ENCODE data around the gene CEBPG. TPM values are rescaled to one million over a fixed set of nuclear protein-coding genes. Genes with fewer than 3 reads are reported as not detected.

CEBPG gene
- total RNA-seq, 4 donors from 2014 or later = 22.4 to 66.7 (median 46.9) TPM

- Histone ChIP-seq H3K27me3 (peaks cover 2% of the 10 kb centered on the region), H3K4me3 (no peak overlapping the region), H3K9me3 (no peaks in the 10 kb centered on the region), H3K36me3 (no peaks in the 10 kb centered on the region), H3K4me1 (peaks cover 0 to 7% (median 0%) of the 10 kb centered on the region in 4 donors), H3K27ac (no peak overlapping the region)
- intact Hi-C loops (cut with DNase I; ENCODE audit: low total_unique reads) = no loop called here
- WGBS, 2 donors (ENCODE audit: low coverage in 1 of 2) = 72% methylated on average over 4 of the region's 4 CpGs; no CpG with 5 or more reads in 1 of the 2 donors
- TF ChIP-seq EP300 (IDR thresholded peaks at IDR 0.05; ENCODE audit: low read depth) (no peak), POLR2A (IDR thresholded peaks at IDR 0.05) (no peak), POLR2AphosphoS5 (IDR thresholded peaks at IDR 0.05) (no peak)
- TF ChIP-seq, protein P1, sequence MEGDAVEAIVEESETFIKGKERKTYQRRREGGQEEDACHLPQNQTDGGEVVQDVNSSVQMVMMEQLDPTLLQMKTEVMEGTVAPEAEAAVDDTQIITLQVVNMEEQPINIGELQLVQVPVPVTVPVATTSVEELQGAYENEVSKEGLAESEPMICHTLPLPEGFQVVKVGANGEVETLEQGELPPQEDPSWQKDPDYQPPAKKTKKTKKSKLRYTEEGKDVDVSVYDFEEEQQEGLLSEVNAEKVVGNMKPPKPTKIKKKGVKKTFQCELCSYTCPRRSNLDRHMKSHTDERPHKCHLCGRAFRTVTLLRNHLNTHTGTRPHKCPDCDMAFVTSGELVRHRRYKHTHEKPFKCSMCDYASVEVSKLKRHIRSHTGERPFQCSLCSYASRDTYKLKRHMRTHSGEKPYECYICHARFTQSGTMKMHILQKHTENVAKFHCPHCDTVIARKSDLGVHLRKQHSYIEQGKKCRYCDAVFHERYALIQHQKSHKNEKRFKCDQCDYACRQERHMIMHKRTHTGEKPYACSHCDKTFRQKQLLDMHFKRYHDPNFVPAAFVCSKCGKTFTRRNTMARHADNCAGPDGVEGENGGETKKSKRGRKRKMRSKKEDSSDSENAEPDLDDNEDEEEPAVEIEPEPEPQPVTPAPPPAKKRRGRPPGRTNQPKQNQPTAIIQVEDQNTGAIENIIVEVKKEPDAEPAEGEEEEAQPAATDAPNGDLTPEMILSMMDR (IDR thresholded peaks at IDR 0.05) = no peak
- DNase-seq = no peak
- in situ Hi-C loops (cut with MboI; ENCODE audit: low pct_ligation_motif_present in 1 of 4, low pct_unique_long_range_greater_than_20kb in 1 of 4, low sequenced_read_pairs in 3 of 4) = no loop called here
Observed at GRCh38 chr19:33329736-33330135, 43.8 kb upstream of the CEBPG start.

DNA sequence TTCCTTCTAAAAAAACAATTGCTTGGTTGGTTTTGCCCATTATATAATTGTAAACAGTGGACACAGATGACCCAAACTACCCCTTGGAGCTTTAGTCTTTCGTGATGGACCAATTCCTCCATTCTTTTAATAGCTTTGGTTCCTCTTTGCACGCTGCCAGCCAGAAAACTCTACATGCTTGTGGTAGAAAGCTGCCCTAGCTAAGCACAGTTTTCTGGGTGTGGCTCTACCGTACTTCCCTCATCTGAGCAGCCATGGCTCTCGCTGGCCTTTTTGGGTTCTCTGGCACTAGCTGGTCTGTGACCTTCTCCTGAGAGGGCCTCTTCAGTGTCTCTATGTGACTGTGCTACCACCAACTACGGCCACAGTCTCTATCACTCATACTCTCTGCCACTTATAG is 41.3 kb upstream of the CEBPG start:
- TF ChIP-seq POLR2A (IDR thresholded peaks at IDR 0.05) = no peak
- TF ChIP-seq, protein P1 (IDR thresholded peaks at IDR 0.05) = no peak
- TF ChIP-seq POLR2AphosphoS5 (IDR thresholded peaks at IDR 0.05) = no peak
- TF ChIP-seq EP300 (IDR thresholded peaks at IDR 0.05; ENCODE audit: low read depth) = no peak
- no peaks in the 10 kb centered on the region for H3K9me3 ChIP-seq
- no peaks in the 10 kb centered on the region for H3K36me3 ChIP-seq
- 68 to 100% methylated on average over 2 to 5 of the region's 5 CpGs for WGBS, 2 donors (ENCODE audit: low coverage in 1 of 2)
- no peak overlapping the region for H3K27ac ChIP-seq
- DNase-seq = no peak
- no peaks in the 10 kb centered on the region for H3K4me1 ChIP-seq
- intact Hi-C loops (cut with DNase I; ENCODE audit: low total_unique reads) = no loop called here
- peaks cover 2% of the 10 kb centered on the region for H3K27me3 ChIP-seq
- in situ Hi-C loops (cut with MboI; ENCODE audit: low pct_ligation_motif_present in 1 of 4, low pct_unique_long_range_greater_than_20kb in 1 of 4, low sequenced_read_pairs in 3 of 4) = no loop called here
- H3K4me3 ChIP-seq = no peak overlapping the region

DNA sequence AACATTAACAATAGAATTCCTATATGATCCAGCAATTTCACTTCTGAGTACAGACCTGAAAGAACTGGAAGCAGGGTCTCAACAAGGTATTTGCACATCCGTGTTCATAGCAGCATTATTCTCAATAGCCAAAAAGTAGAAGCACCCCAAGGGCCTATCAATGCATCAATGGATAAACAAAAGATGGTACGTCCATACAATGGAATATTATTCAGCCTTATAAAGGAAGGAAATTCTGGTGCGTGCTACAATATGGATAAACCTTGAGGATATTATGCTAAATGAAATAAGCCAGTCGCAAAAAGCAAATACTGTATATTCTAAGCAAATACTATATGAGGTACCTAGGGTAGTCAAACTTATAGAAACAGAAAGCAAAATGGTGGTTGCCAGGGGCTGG is 40.4 kb upstream of the CEBPG start:
- no peak for DNase-seq
- in situ Hi-C loops (cut with MboI; ENCODE audit: low pct_ligation_motif_present in 1 of 4, low pct_unique_long_range_greater_than_20kb in 1 of 4, low sequenced_read_pairs in 3 of 4) (no loop called here), intact Hi-C loops (cut with DNase I; ENCODE audit: low total_unique reads) (no loop called here)
- Histone ChIP-seq H3K4me3 (no peak overlapping the region), H3K27ac (no peak overlapping the region), H3K27me3 (peaks cover 2% of the 10 kb centered on the region), H3K36me3 (no peaks in the 10 kb centered on the region), H3K4me1 (no peaks in the 10 kb centered on the region), H3K9me3 (no peaks in the 10 kb centered on the region)
- no peak for TF ChIP-seq EP300 (IDR thresholded peaks at IDR 0.05; ENCODE audit: low read depth)
- TF ChIP-seq, protein P1 (IDR thresholded peaks at IDR 0.05) = no peak
- no peak for TF ChIP-seq POLR2A (IDR thresholded peaks at IDR 0.05)
- TF ChIP-seq POLR2AphosphoS5 (IDR thresholded peaks at IDR 0.05) = no peak
- WGBS, 2 donors (ENCODE audit: low coverage in 1 of 2) = 95 to 98% methylated on average over 4 of the region's 4 CpGs

DNA sequence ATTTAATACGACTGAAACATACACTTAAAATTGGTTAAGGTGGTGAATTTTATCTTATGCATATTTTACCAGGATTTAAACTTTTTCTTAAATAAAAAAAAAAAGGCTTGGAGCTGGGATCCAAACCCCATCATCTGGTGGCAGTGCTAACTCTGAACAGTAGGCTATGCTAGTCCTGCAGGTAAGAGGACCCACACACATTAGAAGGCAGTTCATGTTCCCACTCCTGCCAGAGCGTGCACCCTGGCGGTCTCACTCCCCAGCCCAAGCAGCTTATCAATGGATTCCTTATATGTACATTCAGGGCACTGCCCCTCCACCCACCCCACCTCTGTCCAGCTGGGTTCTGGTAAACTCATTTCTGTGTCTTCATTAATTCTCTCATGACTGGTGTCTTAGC is 39.9 kb upstream of the CEBPG start:
- Histone ChIP-seq H3K36me3 (no peaks in the 10 kb centered on the region), H3K9me3 (no peaks in the 10 kb centered on the region), H3K4me1 (no peaks in the 10 kb centered on the region), H3K27ac (no peak overlapping the region), H3K4me3 (no peak overlapping the region), H3K27me3 (peaks cover 2% of the 10 kb centered on the region)
- in situ Hi-C loops (cut with MboI; ENCODE audit: low pct_ligation_motif_present in 1 of 4, low pct_unique_long_range_greater_than_20kb in 1 of 4, low sequenced_read_pairs in 3 of 4) (no loop called here), intact Hi-C loops (cut with DNase I; ENCODE audit: low total_unique reads) (no loop called here)
- DNase-seq = no peak
- whole genome bisulfite sequencing, 2 donors (ENCODE audit: low coverage in 1 of 2) = 84 to 85% methylated on average over 3 of the region's 3 CpGs
- TF ChIP-seq, protein P1 (IDR thresholded peaks at IDR 0.05) = no peak

Measured in transverse colon (tissue), 4 donors.